ENCODE results near the gene SLN.

SLN gene

DNA sequence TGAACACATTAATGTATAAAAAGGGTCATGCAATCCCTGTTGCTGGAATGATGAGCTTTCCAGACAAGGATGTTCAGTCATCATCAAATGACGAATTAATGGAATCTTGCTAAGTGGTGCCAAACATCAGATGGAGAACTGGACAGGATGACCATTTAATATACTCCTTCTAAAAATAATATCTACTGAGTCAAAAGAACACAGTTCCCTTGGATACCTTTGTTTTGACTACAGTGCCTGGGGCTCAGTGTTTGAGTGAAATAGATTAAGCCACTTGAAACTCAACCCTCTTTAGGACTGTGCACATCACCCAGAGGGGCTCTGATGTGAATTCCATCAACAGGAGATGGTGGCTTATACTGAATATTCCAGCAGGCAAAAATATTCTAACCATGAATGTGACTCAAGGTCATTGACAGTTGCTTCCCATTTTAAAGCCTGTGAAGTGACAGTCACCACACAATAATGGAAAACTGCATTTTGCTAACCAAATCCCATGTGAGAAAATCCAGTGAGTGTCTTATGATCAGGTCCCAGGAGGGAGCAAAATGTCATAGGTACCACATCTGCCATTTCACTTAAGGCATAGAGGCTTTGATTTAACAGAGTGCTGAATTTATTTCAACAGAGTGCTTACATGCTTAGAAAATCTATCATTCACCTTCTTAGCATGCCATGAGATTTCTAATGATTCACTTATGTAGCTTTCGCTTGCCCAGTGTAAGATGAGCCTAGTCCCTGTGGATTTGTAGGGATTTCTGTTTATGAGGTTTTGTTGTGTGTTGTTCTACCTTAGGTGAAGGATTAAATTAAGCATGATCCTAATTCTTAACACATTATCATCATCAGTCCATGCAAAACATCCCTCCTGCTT, 41.3 kb upstream of the SLN start:
- Histone ChIP-seq H2AFZ (ENCODE audit: low read depth) (no peak overlapping the region), H4K20me1 (ENCODE audit: insufficient read depth) (no peaks in the 10 kb centered on the region), H3K4me1 (ENCODE audit: low read depth, poor library complexity, severe bottlenecking) (no peaks in the 10 kb centered on the region), H3K4me2 (no peak overlapping the region), H3K27me3 (ENCODE audit: insufficient read depth, low read depth) (no peaks in the 10 kb centered on the region), H3K79me2 (ENCODE audit: insufficient read depth, low read depth) (no peaks in the 10 kb centered on the region), H3K4me3 (IDR thresholded peaks at IDR 0.05; ENCODE audit: insufficient read depth, low read depth, low read length) (no peak overlapping the region), H3K36me3 (ENCODE audit: insufficient read depth) (no peaks in the 10 kb centered on the region), H3K9ac (no peak overlapping the region), H3K27ac (no peak overlapping the region)
- no peak for TF ChIP-seq CTCF (conservative IDR thresholded peaks at IDR 0.05; ENCODE audit: low read depth, low read length)

DNA sequence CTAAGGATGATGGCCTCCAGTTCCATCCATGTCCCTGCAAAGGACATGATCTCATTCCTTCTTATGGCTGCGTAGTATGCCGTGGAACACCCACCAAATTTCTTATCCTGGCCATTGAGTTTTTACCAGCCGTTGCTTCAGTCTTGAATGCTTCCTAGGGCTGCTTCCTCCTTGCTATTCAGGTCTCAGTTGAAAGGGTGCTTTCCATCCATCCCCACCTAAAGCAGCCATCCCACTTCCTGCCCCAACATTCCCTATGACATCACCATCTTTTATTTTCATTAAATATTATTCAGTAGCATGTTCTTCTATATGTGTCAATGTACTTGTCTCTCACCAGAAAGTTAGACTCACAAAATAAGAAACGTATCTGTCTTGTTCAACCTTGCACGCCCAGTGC, 40.7 kb upstream of the SLN start:
- H3K4me3 ChIP-seq (IDR thresholded peaks at IDR 0.05; ENCODE audit: insufficient read depth, low read depth, low read length) = no peak overlapping the region
- H3K36me3 ChIP-seq (ENCODE audit: insufficient read depth) = no peaks in the 10 kb centered on the region
- TF ChIP-seq CTCF (conservative IDR thresholded peaks at IDR 0.05; ENCODE audit: low read depth, low read length) = no peak
- no peaks in the 10 kb centered on the region for H3K4me1 ChIP-seq (ENCODE audit: low read depth, poor library complexity, severe bottlenecking)
- no peak overlapping the region for H3K27ac ChIP-seq
- no peaks in the 10 kb centered on the region for H3K79me2 ChIP-seq (ENCODE audit: insufficient read depth, low read depth)
- H3K4me2 ChIP-seq = no peak overlapping the region
- no peak overlapping the region for H3K9ac ChIP-seq
- H2AFZ ChIP-seq (ENCODE audit: low read depth) = no peak overlapping the region
- no peaks in the 10 kb centered on the region for H3K27me3 ChIP-seq (ENCODE audit: insufficient read depth, low read depth)
- H4K20me1 ChIP-seq (ENCODE audit: insufficient read depth) = no peaks in the 10 kb centered on the region

GRCh38 chr11:107751082-107751481, 39.2 kb upstream of the SLN start:
- TF ChIP-seq CTCF (conservative IDR thresholded peaks at IDR 0.05; ENCODE audit: low read depth, low read length) = no peak
- Histone ChIP-seq H3K36me3 (ENCODE audit: insufficient read depth) (no peaks in the 10 kb centered on the region), H2AFZ (ENCODE audit: low read depth) (no peak overlapping the region), H4K20me1 (ENCODE audit: insufficient read depth) (no peaks in the 10 kb centered on the region), H3K4me3 (IDR thresholded peaks at IDR 0.05; ENCODE audit: insufficient read depth, low read depth, low read length) (no peak overlapping the region), H3K27ac (no peak overlapping the region), H3K4me1 (ENCODE audit: low read depth, poor library complexity, severe bottlenecking) (no peaks in the 10 kb centered on the region), H3K27me3 (ENCODE audit: insufficient read depth, low read depth) (no peaks in the 10 kb centered on the region), H3K9ac (no peak overlapping the region), H3K79me2 (ENCODE audit: insufficient read depth, low read depth) (no peaks in the 10 kb centered on the region), H3K4me2 (no peak overlapping the region)

DNA sequence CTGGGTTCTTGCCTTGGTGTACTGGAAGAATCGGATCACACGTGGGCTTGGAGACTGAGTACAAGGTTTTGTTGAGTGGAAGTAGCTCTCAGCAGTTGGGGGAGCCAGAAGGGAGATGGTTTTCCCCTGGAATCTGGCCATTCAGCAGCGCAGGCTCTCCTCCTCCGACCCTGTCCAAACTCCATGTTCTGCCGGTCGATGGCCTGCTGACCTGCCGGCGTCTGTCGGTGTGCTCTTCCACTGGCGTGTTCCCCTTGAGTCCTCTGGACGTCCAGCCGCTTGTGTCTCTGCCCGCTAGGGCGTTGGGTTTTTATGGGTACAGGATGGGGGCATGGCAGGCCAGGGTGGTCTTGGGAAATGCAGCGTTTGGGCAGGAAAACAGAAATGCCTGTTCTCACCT, 38.5 kb upstream of the SLN start:
- H2AFZ ChIP-seq (ENCODE audit: low read depth) = no peak overlapping the region
- no peaks in the 10 kb centered on the region for H4K20me1 ChIP-seq (ENCODE audit: insufficient read depth)
- no peaks in the 10 kb centered on the region for H3K27me3 ChIP-seq (ENCODE audit: insufficient read depth, low read depth)
- no peak for TF ChIP-seq CTCF (conservative IDR thresholded peaks at IDR 0.05; ENCODE audit: low read depth, low read length)
- H3K4me2 ChIP-seq = no peak overlapping the region
- H3K79me2 ChIP-seq (ENCODE audit: insufficient read depth, low read depth) = no peaks in the 10 kb centered on the region
- H3K27ac ChIP-seq = no peak overlapping the region
- H3K4me1 ChIP-seq (ENCODE audit: low read depth, poor library complexity, severe bottlenecking) = no peaks in the 10 kb centered on the region
- H3K9ac ChIP-seq = no peak overlapping the region
- no peaks in the 10 kb centered on the region for H3K36me3 ChIP-seq (ENCODE audit: insufficient read depth)
- no peak overlapping the region for H3K4me3 ChIP-seq (IDR thresholded peaks at IDR 0.05; ENCODE audit: insufficient read depth, low read depth, low read length)

All from KMS-11 (cell line).